KOPT-K1 (cell line): ENCODE data around the gene MRPS35.

ENCODE experiments used
- H3K27ac ChIP-seq: fragments of 200-600 bp; sonication (generic); 2 replicates; pipeline ENCODE4 v1.5.1; 2016; ENCODE audit warnings: antibody characterized with exemption, mild to moderate bottlenecking, low read depth, low read length; ENCODE audit not compliant: poor library complexity, severe bottlenecking
- H3K36me3 ChIP-seq: fragments of 200-600 bp; sonication (generic); 2 replicates; pipeline ENCODE4 v1.5.1; 2017; ENCODE audit warnings: antibody characterized with exemption, mild to moderate bottlenecking, low read length, moderate library complexity; ENCODE audit not compliant: insufficient read depth
- H3K9me3 ChIP-seq: fragments of 200-600 bp; sonication (generic); 2 replicates; pipeline ENCODE4 v1.5.1; 2017; ENCODE audit warnings: antibody characterized with exemption, low read length, mild to moderate bottlenecking; ENCODE audit not compliant: insufficient read depth, poor library complexity, severe bottlenecking

MRPS35 gene

DNA sequence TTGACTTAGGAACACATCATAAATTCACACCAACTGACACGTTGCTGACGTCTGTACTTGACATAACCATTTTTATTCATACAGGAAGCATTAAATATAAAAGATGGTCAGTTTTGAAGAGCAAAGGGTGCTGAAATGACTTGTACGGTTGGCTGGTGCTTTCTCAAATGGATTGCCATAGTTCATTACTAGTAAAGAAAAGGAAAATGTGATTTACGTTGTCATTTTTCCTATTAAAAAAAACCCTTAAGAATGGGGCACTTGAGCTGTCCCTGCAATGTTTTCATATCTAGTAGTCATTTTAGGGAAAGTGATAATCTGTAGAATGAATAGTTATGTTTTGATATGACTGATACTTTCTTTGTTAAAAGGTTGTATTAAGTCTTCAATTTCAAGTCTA is 91.9 kb downstream of the MRPS35 start:
- H3K27ac ChIP-seq, result no peak overlapping the region
- no peaks in the 10 kb centered on the region for H3K9me3 ChIP-seq
- H3K36me3 ChIP-seq, result peaks cover 42% of the 10 kb centered on the region

GRCh38 chr12:27802936-27803335 is 92.3 kb downstream of the MRPS35 start:
- peaks cover 38% of the 10 kb centered on the region for H3K36me3 ChIP-seq
- no peaks in the 10 kb centered on the region for H3K9me3 ChIP-seq
- H3K27ac ChIP-seq, result no peak overlapping the region

DNA sequence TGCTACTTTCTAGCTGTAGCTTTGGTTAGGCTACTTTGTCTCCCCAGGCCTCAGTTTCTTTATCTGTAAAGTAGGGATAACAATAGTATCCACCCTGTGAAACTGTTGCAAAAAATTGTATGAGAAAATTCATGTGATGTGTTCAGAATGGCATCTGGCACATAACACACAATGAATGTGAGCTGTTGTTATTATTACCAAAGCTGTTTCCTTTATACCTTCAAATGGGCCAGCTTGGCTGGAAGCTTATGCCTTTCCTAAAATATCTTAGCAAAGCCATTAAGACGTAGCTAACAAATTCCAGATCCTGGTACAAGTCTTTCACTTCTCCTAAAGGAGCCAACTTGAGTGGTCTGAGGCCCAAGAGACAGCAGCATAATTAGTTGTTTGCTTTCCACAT is 94.6 kb downstream of the MRPS35 start:
- Histone ChIP-seq H3K36me3 (peaks cover 16% of the 10 kb centered on the region), H3K27ac (no peak overlapping the region), H3K9me3 (no peaks in the 10 kb centered on the region)
